Central memory CD4-positive, alpha-beta T cell (primary cell): ENCODE measurements around the gene ZC3H15.

Experiments
- DNase-seq: peaks from one replicate; pipeline ENCODE4 v3.0.0; 2022

Gene ZC3H15

GRCh38 chr2:186544255-186544675 is 58.2 kb downstream of the ZC3H15 start:
- no peak for DNase-seq

- DNase-seq = no peak
Measured at GRCh38 chr2:186546846-186547245, 60.8 kb downstream of the ZC3H15 start.

DNA sequence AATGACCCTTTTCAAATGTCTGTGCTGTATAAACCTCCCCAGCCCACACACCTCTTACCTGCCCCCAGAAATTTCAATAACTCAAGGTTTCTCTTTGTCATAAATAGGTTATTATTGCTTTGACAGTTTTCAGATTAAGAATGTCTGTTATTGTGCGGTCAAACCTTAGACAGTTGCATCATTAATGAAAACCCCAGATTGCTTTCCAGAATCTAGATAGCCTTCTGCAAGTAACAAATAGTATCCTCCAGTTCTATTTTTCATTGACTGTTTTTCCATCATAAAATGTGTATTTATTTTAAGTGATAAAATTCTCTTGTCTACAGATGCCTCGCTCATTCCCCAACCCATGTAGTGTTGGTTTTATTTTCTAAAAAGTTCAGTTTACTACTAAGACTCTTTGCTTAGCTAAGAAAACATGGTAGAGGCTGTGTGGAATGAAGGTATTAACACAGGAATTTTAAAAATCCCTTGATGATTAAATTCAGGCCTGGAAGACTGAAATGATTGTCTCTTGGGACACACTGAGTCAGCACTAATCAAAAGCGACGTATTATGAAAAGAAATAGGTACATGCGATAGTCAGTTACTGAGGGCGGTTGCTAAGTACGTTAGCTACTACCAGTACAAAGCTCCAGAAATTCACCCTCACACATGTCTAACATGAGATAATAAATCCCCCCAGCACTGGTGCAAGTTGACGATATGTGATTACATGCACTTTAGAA is 65.4 kb downstream of the ZC3H15 start:
- DNase-seq = no peak

GRCh38 chr2:186554429-186554828 is 68.4 kb downstream of the ZC3H15 start:
- DNase-seq = no peak

DNA sequence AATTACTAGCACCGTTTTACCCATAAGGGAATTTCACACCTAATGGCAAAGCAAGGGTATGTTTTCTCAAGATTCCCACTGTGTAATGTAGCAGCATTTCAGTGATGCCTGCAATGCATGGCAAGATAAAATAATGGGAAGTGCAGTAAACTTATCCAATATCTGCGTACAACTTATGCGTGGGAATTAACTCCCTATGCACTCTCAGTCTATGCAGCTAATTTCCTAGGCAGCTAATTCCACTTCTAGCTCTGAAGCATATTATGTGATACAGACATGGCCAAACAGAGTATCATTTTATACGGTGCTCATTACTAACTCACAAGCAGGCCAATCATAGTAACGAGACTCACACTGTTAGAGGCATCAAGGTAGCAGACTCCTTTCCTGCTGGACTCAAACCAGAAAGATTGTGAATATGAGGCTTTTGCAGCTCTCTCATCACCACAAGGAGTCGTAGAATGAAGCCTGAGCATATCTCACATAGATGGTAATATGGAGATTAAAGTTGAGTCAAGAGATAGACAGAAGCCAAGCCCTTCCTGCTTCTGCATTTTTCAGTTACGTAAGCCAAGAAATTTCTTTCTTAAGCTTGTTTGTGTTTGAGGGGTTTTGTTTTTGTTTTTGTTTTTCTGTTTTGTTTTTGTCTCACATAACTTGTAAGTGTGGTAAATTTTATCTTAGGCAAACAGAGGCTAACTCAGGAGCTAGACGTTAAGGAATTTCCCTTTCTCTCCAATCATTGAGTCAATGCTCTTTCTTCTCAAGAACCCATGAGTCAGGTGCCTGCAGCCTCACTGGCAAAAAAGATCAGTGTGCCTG is 69.0 kb downstream of the ZC3H15 start:
- DNase-seq = no peak

DNA sequence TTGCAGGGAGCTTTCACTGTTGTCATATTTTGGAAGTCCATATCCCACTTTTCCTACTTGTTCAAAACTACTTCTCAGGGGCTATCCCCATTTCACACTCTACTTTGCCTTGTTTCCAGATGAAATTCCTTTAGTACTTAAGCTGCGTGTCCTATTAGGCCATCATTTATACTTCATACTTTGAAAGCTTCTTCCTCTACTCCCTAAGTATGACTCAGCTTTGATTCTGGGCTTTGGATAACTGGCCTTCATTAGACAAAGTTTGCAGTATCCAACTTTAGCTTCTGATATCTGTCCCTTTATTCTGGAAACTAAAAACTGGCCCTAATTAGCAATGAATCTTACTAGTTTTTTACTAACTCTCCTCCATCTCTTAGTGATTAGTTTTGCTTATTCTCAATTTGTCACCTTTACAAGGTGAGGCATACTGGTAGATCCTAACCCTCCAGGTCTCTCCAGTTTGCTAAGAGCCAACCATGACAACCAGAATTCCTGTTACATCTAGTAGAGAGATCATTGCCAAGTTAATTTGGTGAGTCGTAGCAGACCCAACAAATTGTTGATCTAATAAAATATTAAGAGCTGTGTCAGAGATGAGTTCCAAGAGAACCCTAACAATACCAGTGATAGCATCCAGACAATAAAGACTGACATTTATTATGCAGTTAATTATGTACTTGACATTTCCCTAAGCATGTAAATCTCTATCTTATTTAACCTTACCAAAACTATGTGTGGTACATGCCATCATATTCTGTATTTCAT is 72.6 kb downstream of the ZC3H15 start:
- DNase-seq = no peak
